MCF 10A (cell line): ENCODE results near the gene MIB2. TPM values are rescaled to one million over a fixed set of nuclear protein-coding genes. Genes with fewer than 3 reads are reported as not detected.

Source experiments
- BruUV-seq: library from RNA; stranded (reverse); fragments of 400-500 nt; replicated peaks from 2 replicates; lab custom pipeline; 2021; lab: Mats Ljungman, UMichigan
- CTCF ChIA-PET: fragments of 300-600 bp; sonication (Branson Sonifier 250); formaldehyde crosslinking; extraction: SDS; loops from one replicate; lab custom pipeline; 2021; ENCODE audit warnings: antibody characterized with exemption, inconsistent platforms; lab: Yijun Ruan, JAX
- POLR2A ChIA-PET: fragments of 300-600, 350-650 bp; sonication (Branson Sonifier 250); formaldehyde crosslinking; extraction: SDS; loops from one replicate; lab custom pipeline; 2020; ENCODE audit warnings: antibody characterized with exemption, inconsistent platforms; lab: Yijun Ruan, JAX
- DNase-seq: peaks from one replicate; pipeline ENCODE4 v3.0.0-alpha.2; 2018; ENCODE audit not compliant: unreplicated experiment
- H3K27ac Mint-ChIP-seq: one replicate; pipeline ENCODE4 v1.8.0; 2022; ENCODE audit warnings: mild to moderate bottlenecking, low read depth, mixed read lengths; ENCODE audit not compliant: unreplicated experiment
- H3K27me3 Mint-ChIP-seq: one replicate; pipeline ENCODE4 v1.8.0; 2022; ENCODE audit warnings: mixed read lengths; ENCODE audit not compliant: insufficient read depth, unreplicated experiment
- H3K36me3 Mint-ChIP-seq: one replicate; pipeline ENCODE4 v1.8.0; 2022; ENCODE audit warnings: mild to moderate bottlenecking, moderate library complexity, mixed read lengths; ENCODE audit not compliant: insufficient read depth, unreplicated experiment
- H3K4me1 Mint-ChIP-seq: one replicate; pipeline ENCODE4 v1.8.0; 2022; ENCODE audit warnings: mixed read lengths; ENCODE audit not compliant: insufficient read depth, unreplicated experiment
- H3K4me3 Mint-ChIP-seq: one replicate; pipeline ENCODE4 v1.8.0; 2022; ENCODE audit warnings: mild to moderate bottlenecking, moderate library complexity, mixed read lengths; ENCODE audit not compliant: unreplicated experiment
- H3K9me3 Mint-ChIP-seq: one replicate; pipeline ENCODE4 v1.8.0; 2022; ENCODE audit warnings: mixed read lengths; ENCODE audit not compliant: unreplicated experiment
- CTCF ChIP-seq: fragments of 200-600 bp; IDR thresholded peaks from one replicate; pipeline ENCODE4 v1.8.0; 2022; ENCODE audit warnings: antibody characterized with exemption, mild to moderate bottlenecking; ENCODE audit not compliant: unreplicated experiment
- intact Hi-C: fragments of 100-400 bp; cut with micrococcal nuclease; formaldehyde crosslinking; loops from 2 replicates; pipeline ENCODE4 v1.14.1; 2022
- total RNA-seq: library from RNA; stranded (reverse); gene quantifications from 2 replicates; pipeline ENCODE4 v1.2.3, GENCODE V29; 2022

Gene MIB2
- total RNA-seq, 1 experiment from 2014 or later = 46.4 TPM

- no peak for DNase-seq
- Mint-ChIP-seq H3K9me3 (no peaks in the 10 kb centered on the region), H3K4me3 (no peak overlapping the region), H3K4me1 (no peaks in the 10 kb centered on the region), H3K27me3 (no peaks in the 10 kb centered on the region), H3K36me3 (no peaks in the 10 kb centered on the region), H3K27ac (no peak overlapping the region)
- no peak for TF ChIP-seq CTCF
- no TSS peak for BruUV-seq
- ChIA-PET CTCF (no interaction called here), POLR2A (no interaction called here)
- intact Hi-C loops = no loop called here
Measured at GRCh38 chr1:1628754-1629429, 13.6 kb downstream of the MIB2 start.

GRCh38 chr1:1629430-1630190 is 14.3 kb downstream of the MIB2 start:
- Mint-ChIP-seq H3K4me3 (no peak overlapping the region), H3K27ac (no peak overlapping the region), H3K9me3 (no peaks in the 10 kb centered on the region), H3K36me3 (no peaks in the 10 kb centered on the region), H3K27me3 (no peaks in the 10 kb centered on the region), H3K4me1 (no peaks in the 10 kb centered on the region)
- no peak for DNase-seq
- no peak for TF ChIP-seq CTCF
- no TSS peak for BruUV-seq
- ChIA-PET CTCF (no interaction called here), POLR2A (no interaction called here)
- intact Hi-C loops = no loop called here

- H3K4me1 Mint-ChIP-seq = no peaks in the 10 kb centered on the region
- POLR2A ChIA-PET = interaction anchor here (0.6 kb wide), 1 partner anchor 173 kb away, joined by 5 read pairs; no protein-coding TSS in a partner anchor
- no peak overlapping the region for H3K4me3 Mint-ChIP-seq
- no TSS peak for BruUV-seq
- CTCF ChIA-PET = no interaction called here
- no peaks in the 10 kb centered on the region for H3K27me3 Mint-ChIP-seq
- no peaks in the 10 kb centered on the region for H3K36me3 Mint-ChIP-seq
- intact Hi-C loops = no loop called here
- TF ChIP-seq CTCF = no peak
- no peak overlapping the region for H3K27ac Mint-ChIP-seq
- no peak for DNase-seq
- H3K9me3 Mint-ChIP-seq = no peaks in the 10 kb centered on the region
Measured at GRCh38 chr1:1630191-1630964, 15.1 kb downstream of the MIB2 start.
